Measurements from ENCODE around the gene GBA2.

GBA2 gene

DNA sequence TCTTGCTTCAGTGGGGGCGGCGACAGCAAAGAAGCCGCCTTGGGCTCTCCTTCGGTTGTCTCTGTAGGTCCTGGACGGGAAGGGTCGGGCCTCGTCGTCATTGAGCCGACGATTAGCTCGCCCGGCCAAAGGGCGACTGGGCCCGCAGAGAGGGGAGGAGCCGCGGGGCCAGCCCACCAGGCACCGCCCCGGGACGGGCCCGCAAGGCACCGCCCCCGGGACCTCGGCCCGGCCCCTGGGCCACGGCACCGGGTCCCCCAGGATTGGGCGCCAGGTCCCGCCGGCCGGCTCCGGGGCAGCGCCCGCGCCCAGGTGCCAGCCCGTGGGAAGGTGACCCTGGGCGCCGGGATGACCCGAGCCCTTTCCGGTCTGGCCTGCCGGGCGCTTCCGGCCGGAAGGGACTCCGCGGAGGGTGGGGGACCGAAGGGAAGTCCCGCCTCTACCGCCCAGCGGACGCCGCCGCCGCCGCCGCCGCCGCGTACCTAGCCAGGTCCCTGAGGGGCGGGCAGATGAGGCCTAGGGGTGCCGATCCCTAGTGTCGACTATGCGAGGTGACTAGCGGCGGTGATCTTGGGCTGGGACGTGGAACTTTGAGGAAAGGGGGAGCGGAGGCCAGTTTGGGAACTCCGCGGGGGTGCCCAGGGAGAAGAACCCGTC is at the start of gene GBA2, which contains the start of gene RGP1:
TSS of gene GBA2 (minus strand) at position 371 of the 657 bp plus-strand sequence. CDS start 524 bp downstream, outside the sequence.
TSS of gene RGP1 (plus strand) at position 430 of the 657 bp plus-strand sequence. CDS start 469 bp downstream, outside the sequence.
- no peak for TF ChIP-seq CTCF (IDR thresholded peaks at IDR 0.05; ENCODE audit: low read depth, low read length)
- peak within 1 kb of the TSS; percentile 70 for H3K4me3 ChIP-seq (ENCODE audit: low read depth, low read length)

- H3K4me3 ChIP-seq (ENCODE audit: low read depth, low read length), result no peak overlapping the region
- TF ChIP-seq CTCF (IDR thresholded peaks at IDR 0.05; ENCODE audit: low read depth, low read length), result no peak
Measured at GRCh38 chr9:35797311-35798109, 48.5 kb upstream of the GBA2 start.

GRCh38 chr9:35795695-35796094 is 46.7 kb upstream of the GBA2 start:
- no peak overlapping the region for H3K4me3 ChIP-seq (ENCODE audit: low read depth, low read length)

GRCh38 chr9:35793461-35793860 is 44.4 kb upstream of the GBA2 start:
- TF ChIP-seq CTCF (IDR thresholded peaks at IDR 0.05; ENCODE audit: low read depth, low read length), result no peak
- H3K4me3 ChIP-seq (ENCODE audit: low read depth, low read length), result peak overlapping the region; percentile 29

More at GRCh38 chr9:35795695-35796094, 46.7 kb upstream of the GBA2 start:
- TF ChIP-seq CTCF (IDR thresholded peaks at IDR 0.05; ENCODE audit: low read depth, low read length), result no peak

DNA sequence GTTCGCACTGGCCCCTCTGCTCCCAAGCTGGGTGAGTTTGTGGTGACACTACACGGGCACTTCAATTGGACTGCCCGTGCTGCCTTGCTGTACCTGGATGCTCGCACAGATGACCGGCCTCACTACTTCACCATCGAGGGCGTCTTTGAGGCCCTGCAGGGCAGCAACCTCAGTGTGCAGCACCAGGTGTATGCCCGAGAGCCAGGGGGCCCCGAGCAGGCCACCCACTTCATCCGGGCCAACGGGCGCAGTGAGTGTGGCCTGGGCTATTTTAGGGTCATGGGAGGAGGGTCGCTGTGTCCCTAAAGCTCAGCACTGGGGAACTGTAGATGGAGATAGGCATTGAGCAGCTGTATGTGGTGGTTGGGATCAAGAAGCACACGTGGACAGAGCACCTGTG is 43.8 kb upstream of the GBA2 start:
- TF ChIP-seq CTCF (IDR thresholded peaks at IDR 0.05; ENCODE audit: low read depth, low read length), result no peak
- H3K4me3 ChIP-seq (ENCODE audit: low read depth, low read length), result peak overlapping the region; percentile 29

- peak overlapping the region; percentile 58 for H3K4me3 ChIP-seq (ENCODE audit: low read depth, low read length)
- TF ChIP-seq CTCF (IDR thresholded peaks at IDR 0.05; ENCODE audit: low read depth, low read length), result no peak
Measured at GRCh38 chr9:35792024-35792813, 43.2 kb upstream of the GBA2 start.
